Mammary microvascular endothelial cell (primary cell): Measurements from ENCODE around the gene CASP1. TPM values are rescaled to one million over a fixed set of nuclear protein-coding genes. Genes with fewer than 3 reads are reported as not detected.

Experiments
- total RNA-seq: library from RNA; depleted of rRNA; stranded (reverse); fragments of >200 nt; gene quantifications from 2 replicates; pipeline ENCODE4 v1.2.3, GENCODE V29; 2015

Gene CASP1
- total RNA-seq = 29.9 and 36.4 TPM in 2 replicates

GRCh38 chr11:105034813-105035620 is at the start of gene CASP1:
Gene CASP1, minus strand, starts transcription at chr11:105035144. Its CDS starts 31 bp downstream, at chr11:105035113.

GRCh38 chr11:105044557-105045524 is 9.9 kb upstream of the CASP1 start, which contains the start of gene CARD16:
Gene CARD16, minus strand, starts transcription at chr11:105045335. Its CDS starts 38 bp downstream, at chr11:105045297.

GRCh38 chr11:105023003-105023402 is 11.9 kb downstream of the CASP1 start, which contains the start of gene CASP5:
Gene CASP5, minus strand, starts transcription at chr11:105023168. Its CDS starts 32 bp downstream, at chr11:105023136.

Other genes with a start within 250 kb of the CASP1 start
- 0.53 and 0.64 TPM in 2 replicates for gene CASP12, start 136.7 kb downstream of the CASP1 start, total RNA-seq
- gene CASP4, start 66.6 kb downstream of the CASP1 start, total RNA-seq = 205 and 223 TPM in 2 replicates
- gene CASP5, start 12.0 kb downstream of the CASP1 start, total RNA-seq = not detected in 2 replicates
- gene CARD16, start 10.2 kb upstream of the CASP1 start, total RNA-seq = 171 and 181 TPM in 2 replicates
- gene CARD18, start 104.6 kb upstream of the CASP1 start, total RNA-seq = not detected in 2 replicates